PC-9 (cell line): ENCODE data around the gene PANK2.

Source experiments
- CTCF ChIP-seq: fragments of 200-600 bp; sonication (generic); conservative IDR thresholded peaks from 2 replicates; pipeline ENCODE4 v1.6.1; 2017; ENCODE audit warnings: mixed run types, antibody characterized with exemption, mild to moderate bottlenecking, moderate library complexity
- EZH2 ChIP-seq: fragments of 200-600 bp; sonication (generic); IDR thresholded peaks from 2 replicates; pipeline ENCODE4 v1.8.0; 2017; ENCODE audit warnings: antibody characterized with exemption, low read depth

- TF ChIP-seq CTCF (no peak), EZH2 (no peak)
Observed at GRCh38 chr20:3901706-3902440, 12.7 kb downstream of the PANK2 start.
